Measurements from ENCODE around the gene CRP.

DNA sequence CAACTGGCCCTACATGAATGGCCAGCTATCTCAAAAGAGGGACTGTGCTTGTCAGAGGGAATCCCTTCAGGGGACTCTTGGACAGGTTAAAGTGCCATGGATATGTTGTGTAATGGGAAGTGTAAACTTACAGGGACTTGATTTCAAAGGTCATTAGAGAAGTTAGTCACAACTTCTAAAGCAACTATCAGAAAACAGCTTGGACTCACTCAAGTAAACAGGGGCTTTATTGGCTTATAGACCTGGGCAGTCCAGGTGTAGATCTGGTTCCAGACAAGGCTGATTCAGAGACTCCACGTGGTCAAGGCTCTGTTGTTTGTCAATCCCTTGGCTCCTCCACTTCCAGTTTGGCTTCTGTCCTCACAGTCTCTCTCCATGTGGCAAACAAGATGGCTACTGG lies 2.3 kb downstream of the CRP start:
- TF ChIP-seq, protein P1, sequence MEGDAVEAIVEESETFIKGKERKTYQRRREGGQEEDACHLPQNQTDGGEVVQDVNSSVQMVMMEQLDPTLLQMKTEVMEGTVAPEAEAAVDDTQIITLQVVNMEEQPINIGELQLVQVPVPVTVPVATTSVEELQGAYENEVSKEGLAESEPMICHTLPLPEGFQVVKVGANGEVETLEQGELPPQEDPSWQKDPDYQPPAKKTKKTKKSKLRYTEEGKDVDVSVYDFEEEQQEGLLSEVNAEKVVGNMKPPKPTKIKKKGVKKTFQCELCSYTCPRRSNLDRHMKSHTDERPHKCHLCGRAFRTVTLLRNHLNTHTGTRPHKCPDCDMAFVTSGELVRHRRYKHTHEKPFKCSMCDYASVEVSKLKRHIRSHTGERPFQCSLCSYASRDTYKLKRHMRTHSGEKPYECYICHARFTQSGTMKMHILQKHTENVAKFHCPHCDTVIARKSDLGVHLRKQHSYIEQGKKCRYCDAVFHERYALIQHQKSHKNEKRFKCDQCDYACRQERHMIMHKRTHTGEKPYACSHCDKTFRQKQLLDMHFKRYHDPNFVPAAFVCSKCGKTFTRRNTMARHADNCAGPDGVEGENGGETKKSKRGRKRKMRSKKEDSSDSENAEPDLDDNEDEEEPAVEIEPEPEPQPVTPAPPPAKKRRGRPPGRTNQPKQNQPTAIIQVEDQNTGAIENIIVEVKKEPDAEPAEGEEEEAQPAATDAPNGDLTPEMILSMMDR (IDR thresholded peaks at IDR 0.05), result no peak
- TF ChIP-seq, protein P2, sequence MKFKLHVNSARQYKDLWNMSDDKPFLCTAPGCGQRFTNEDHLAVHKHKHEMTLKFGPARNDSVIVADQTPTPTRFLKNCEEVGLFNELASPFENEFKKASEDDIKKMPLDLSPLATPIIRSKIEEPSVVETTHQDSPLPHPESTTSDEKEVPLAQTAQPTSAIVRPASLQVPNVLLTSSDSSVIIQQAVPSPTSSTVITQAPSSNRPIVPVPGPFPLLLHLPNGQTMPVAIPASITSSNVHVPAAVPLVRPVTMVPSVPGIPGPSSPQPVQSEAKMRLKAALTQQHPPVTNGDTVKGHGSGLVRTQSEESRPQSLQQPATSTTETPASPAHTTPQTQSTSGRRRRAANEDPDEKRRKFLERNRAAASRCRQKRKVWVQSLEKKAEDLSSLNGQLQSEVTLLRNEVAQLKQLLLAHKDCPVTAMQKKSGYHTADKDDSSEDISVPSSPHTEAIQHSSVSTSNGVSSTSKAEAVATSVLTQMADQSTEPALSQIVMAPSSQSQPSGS (CRISPR knock-in tag; IDR thresholded peaks at IDR 0.05; ENCODE audit: borderline replicate concordance, low read depth), result no peak
- no peak for TF ChIP-seq MXD4 (CRISPR knock-in tag; IDR thresholded peaks at IDR 0.05; ENCODE audit: borderline replicate concordance)
- TF ChIP-seq CREM (CRISPR knock-in tag; IDR thresholded peaks at IDR 0.05), result no peak
- TF ChIP-seq, protein P3, sequence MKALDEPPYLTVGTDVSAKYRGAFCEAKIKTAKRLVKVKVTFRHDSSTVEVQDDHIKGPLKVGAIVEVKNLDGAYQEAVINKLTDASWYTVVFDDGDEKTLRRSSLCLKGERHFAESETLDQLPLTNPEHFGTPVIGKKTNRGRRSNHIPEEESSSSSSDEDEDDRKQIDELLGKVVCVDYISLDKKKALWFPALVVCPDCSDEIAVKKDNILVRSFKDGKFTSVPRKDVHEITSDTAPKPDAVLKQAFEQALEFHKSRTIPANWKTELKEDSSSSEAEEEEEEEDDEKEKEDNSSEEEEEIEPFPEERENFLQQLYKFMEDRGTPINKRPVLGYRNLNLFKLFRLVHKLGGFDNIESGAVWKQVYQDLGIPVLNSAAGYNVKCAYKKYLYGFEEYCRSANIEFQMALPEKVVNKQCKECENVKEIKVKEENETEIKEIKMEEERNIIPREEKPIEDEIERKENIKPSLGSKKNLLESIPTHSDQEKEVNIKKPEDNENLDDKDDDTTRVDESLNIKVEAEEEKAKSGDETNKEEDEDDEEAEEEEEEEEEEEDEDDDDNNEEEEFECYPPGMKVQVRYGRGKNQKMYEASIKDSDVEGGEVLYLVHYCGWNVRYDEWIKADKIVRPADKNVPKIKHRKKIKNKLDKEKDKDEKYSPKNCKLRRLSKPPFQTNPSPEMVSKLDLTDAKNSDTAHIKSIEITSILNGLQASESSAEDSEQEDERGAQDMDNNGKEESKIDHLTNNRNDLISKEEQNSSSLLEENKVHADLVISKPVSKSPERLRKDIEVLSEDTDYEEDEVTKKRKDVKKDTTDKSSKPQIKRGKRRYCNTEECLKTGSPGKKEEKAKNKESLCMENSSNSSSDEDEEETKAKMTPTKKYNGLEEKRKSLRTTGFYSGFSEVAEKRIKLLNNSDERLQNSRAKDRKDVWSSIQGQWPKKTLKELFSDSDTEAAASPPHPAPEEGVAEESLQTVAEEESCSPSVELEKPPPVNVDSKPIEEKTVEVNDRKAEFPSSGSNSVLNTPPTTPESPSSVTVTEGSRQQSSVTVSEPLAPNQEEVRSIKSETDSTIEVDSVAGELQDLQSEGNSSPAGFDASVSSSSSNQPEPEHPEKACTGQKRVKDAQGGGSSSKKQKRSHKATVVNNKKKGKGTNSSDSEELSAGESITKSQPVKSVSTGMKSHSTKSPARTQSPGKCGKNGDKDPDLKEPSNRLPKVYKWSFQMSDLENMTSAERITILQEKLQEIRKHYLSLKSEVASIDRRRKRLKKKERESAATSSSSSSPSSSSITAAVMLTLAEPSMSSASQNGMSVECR (CRISPR knock-in tag; IDR thresholded peaks at IDR 0.05; ENCODE audit: borderline replicate concordance), result no peak
